NCI-H526 (cell line): Measurements from ENCODE around the gene CEP104.

Source experiments
- DNase-seq, 2 experiments: peaks; one replicate each; lab custom pipeline; 2025; lab: John Stamatoyannopoulos, UW

CEP104 gene

GRCh38 chr1:3762873-3763228, 94.2 kb downstream of the CEP104 start:
- DNase-seq: no peak

GRCh38 chr1:3762151-3762872, 94.7 kb downstream of the CEP104 start:
- DNase-seq: no peak
